Skeletal muscle tissue (tissue), 4 donors: Measurements from ENCODE around the gene ZNF333. TPM values are rescaled to one million over a fixed set of nuclear protein-coding genes. Genes with fewer than 3 reads are reported as not detected.
"Not testable (repeated sequence)": the region's sequence is repeated elsewhere in the genome, so short reads cannot be mapped to it uniquely, and the experiment has no call there.

Experiments
- H3K27ac ChIP-seq: one replicate; pipeline ENCODE4 v1.7.0; 2013; ENCODE audit warnings: mild to moderate bottlenecking, low read depth, low read length, inconsistent platforms
- H3K27me3 ChIP-seq, 3 donors: one replicate each; pipeline ENCODE4 v1.7.0; 2013; ENCODE audit warnings: low read length in 3 of 3; ENCODE audit not compliant: control insufficient read depth in 3 of 3, insufficient read depth in 3 of 3
- H3K36me3 ChIP-seq, 3 donors: one replicate each; pipeline ENCODE4 v1.7.0; 2013; ENCODE audit warnings: low read length in 3 of 3; ENCODE audit not compliant: control insufficient read depth in 3 of 3, insufficient read depth in 3 of 3
- H3K4me1 ChIP-seq, 3 donors: one replicate each; pipeline ENCODE4 v1.7.0; 2013; ENCODE audit warnings: low read length in 3 of 3, mild to moderate bottlenecking in 3 of 3; ENCODE audit not compliant: control insufficient read depth in 3 of 3, insufficient read depth in 3 of 3
- H3K4me3 ChIP-seq, 3 donors: one replicate each; pipeline ENCODE4 v1.7.0; 2013; ENCODE audit warnings: low read length in 3 of 3
- H3K9ac ChIP-seq, 3 donors: one replicate each; pipeline ENCODE4 v1.7.0; 2013; ENCODE audit warnings: low read length in 3 of 3, mild to moderate bottlenecking in 3 of 3, moderate library complexity in 2 of 3, low read depth in 1 of 3
- H3K9me3 ChIP-seq, 3 donors: one replicate each; pipeline ENCODE4 v1.7.0; 2013; ENCODE audit warnings: low read length in 3 of 3; ENCODE audit not compliant: control insufficient read depth in 3 of 3
- total RNA-seq: library from RNA; depleted of rRNA; stranded (reverse); fragments of >200 nt; gene quantifications from one replicate; pipeline ENCODE4 v1.2.3, GENCODE V29; 2014
- donor health status: Osteomylitis.

Gene ZNF333
- total RNA-seq, 1 donor from 2014 or later: 12.0 TPM

- H3K27ac ChIP-seq, H3K27me3 ChIP-seq, H3K36me3 ChIP-seq, H3K4me1 ChIP-seq, H3K9ac ChIP-seq, H3K9me3 ChIP-seq, H3K4me3 ChIP-seq: not testable (repeated sequence)
These were observed 92.1 kb downstream of the ZNF333 start for GRCh38 chr19:14781713-14782536.

DNA sequence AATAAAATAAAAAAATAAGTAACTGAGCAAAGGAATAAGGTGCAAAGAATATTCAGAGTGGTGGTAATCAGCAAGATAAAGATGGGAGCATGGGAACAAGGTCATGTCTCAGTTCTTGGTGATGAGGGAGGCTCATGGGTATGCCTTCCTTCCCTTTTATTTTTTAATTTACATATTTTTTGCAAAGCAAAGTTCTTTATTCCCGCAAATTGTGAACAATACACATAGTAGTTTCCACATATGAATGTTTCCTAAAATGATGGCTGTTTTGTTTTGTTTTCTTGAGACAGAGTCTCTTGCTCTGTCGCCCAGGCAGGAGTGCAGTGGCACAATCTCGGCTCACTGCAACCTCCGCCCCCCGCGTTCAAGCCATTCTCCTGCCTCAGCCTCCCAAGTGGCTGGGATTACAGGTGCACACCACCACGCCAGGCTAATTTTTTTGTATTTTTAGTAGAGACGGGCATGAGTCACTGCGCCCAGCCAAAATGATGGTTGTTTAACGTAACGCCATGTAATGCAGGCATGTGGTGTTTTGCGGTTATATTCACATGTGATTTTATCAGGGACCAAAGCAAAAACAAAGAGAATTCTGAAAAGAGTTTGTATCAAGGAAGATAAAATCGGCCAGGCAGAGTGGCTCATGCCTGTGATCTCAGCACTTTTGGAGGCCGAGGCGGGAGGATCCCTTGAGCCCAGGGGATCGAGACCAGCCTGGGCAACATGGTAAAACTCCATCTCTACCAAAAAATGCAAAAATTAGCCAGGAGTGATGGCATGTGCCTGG, 93.0 kb downstream of the ZNF333 start:
- Histone ChIP-seq H3K9ac (no peak overlapping the region), H3K36me3 (no peaks in the 10 kb centered on the region), H3K27ac (no peak overlapping the region), H3K27me3 (no peaks in the 10 kb centered on the region), H3K4me1 (no peaks in the 10 kb centered on the region), H3K9me3 (peaks cover 0 to 2% (median 0%) of the 10 kb centered on the region in 3 donors), H3K4me3 (no peak overlapping the region)

Other genes with a start within 250 kb of the ZNF333 start
- not detected for gene PTGER1, start 214.7 kb upstream of the ZNF333 start, total RNA-seq
- 41.8 TPM for gene GIPC1, start 193.9 kb upstream of the ZNF333 start, total RNA-seq
- 39.1 TPM for gene DNAJB1, start 171.7 kb upstream of the ZNF333 start, total RNA-seq
- gene TECR, start 160.5 kb upstream of the ZNF333 start, total RNA-seq: 83.0 TPM
- 525 TPM for gene NDUFB7, start 118.0 kb upstream of the ZNF333 start, total RNA-seq
- gene CLEC17A, start 107.0 kb upstream of the ZNF333 start, total RNA-seq: 0.52 TPM
- not detected for gene ADGRE3, start 15.2 kb upstream of the ZNF333 start, total RNA-seq
- under 0.01 TPM for gene ADGRE2, start 88.5 kb downstream of the ZNF333 start, total RNA-seq
- gene OR7A5, start 145.1 kb downstream of the ZNF333 start, total RNA-seq: not detected
- gene OR7C1, start 145.1 kb downstream of the ZNF333 start, total RNA-seq: not detected
- not detected for gene OR7A10, start 158.9 kb downstream of the ZNF333 start, total RNA-seq
- gene OR7A17, start 196.1 kb downstream of the ZNF333 start, total RNA-seq: not detected